NCI-H526 treated with DMSO at 0.1 percent for 48 hours (cell line): ENCODE data around the gene TLCD3A.
"Not testable (repeated sequence)": the region's sequence is repeated elsewhere in the genome, so short reads cannot be mapped to it uniquely, and the experiment has no call there.

ENCODE experiments used
- DNase-seq: peaks from one replicate; lab custom pipeline; 2025; lab: John Stamatoyannopoulos, UW

Gene TLCD3A

DNA sequence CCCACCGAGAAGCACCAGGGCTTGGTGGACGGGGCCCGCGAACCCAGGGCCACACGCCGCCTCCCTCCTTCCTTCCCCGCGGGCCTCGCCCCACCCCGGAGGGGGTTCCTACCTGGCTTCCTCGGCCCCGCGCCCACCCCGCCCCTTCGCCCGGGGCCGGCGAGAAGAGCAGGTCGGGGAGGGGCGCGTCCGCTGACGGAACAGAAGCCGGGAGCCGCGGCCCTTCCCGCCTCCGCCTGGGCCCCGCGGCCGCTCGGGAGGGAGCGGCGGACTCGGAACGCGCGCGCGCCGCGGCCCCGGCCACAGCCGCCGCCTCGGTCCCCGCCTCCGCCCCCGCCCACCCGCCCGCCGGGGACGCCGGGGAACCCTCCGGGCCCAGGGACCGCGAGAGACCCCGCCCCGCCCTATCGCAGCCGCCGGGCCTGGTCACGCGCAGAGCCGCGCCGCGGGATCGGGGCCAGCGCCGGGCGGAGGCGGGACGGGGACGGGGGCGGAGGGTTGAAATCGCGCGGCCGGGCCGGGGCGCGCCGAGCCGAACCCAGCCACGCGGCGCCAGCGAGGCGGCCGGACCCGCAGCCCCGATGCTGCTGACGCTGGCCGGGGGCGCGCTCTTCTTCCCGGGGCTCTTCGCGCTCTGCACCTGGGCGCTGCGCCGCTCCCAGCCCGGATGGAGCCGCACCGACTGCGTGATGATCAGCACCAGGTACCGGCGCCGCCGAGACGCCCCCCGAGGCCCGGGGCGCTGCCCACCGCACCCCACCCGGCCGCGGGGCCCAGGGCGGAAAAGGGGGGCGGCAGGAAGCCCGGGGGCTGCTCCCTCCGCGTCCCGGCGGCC, at the start of gene TLCD3A:
Gene TLCD3A (plus strand): TSS at position 530 of the 835 bp plus-strand sequence. CDS start 52 bp downstream, at position 582.
- DNase-seq, result no peak

DNA sequence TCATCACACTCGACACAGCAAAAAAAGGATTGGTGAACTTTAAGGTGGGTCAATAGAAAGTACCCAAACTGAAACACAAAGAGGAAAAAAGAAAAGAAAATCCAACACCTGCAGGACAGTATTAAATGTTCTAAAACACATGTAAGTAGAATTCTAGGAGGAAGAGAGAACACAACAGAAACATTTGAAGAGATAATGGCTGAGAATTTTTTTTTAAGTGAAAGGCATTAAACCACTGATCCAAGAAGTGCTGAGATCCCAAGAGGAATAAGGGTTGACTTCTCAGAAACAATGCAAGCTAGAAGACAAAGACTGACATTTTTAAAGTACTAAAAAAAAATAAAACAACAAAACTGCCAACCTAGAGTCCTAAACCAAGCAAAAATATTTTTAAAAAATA, 49.4 kb upstream of the TLCD3A start:
- DNase-seq, result no peak

DNA sequence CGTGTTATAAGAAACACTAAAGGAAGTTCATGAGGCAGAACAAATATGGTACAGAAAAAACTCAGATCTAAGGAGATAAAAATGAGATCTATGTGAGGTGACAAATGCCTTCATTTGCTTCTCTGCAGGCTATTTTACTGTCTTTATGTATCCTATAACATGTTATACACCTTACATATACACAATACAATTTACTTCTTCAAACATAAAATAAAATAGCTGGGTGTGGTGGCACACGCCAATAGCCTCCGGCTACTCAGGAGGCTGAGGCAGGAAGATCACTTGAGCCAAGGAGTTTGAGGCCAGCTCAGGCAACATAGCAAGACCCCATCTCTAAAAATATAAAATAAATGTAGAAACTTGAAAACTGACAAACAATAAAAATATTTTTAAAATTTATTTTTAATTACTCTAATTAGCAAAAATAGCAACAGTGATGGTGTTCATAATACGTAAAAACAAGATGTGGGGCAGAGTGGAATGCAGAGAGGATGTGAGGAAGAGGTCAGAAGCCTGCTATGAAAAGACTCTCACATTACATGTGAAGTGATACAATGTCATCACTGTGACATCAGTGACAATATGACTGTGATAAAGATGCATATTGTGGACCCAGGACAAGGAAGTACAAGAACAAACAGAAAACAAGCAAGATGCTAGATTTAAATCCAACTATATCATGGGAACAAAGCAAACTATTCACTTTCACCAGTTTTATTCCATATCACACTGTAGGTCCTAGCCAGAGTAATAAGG, 48.7 kb upstream of the TLCD3A start:
- DNase-seq, result no peak

- DNase-seq, result no peak
Observed at GRCh38 chr17:685006-685405, 47.4 kb upstream of the TLCD3A start.

GRCh38 chr17:688100-688989, 44.1 kb upstream of the TLCD3A start:
- DNase-seq, result no peak

GRCh38 chr17:689556-690275, 42.7 kb upstream of the TLCD3A start:
- DNase-seq, result no peak

DNA sequence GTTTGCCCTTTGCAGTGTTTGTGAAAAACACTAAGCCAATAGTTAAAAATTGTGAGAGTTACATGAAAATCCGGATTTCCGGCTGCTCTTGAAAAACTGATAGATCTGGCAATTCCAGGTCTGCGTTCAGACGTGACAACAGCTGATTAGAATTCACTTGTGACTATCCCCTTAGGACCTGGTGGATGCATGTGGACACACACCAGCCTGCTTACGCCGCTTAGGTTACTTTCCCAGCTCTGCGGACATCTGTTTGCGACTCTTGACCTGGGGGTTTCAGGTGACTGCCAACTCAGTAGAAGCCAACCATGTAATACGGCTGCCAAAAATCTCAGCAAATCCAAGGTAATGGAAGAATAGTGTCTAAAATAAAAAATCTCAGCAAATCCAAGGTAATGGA, 42.0 kb upstream of the TLCD3A start:
- no peak for DNase-seq

GRCh38 chr17:691423-691822, 41.0 kb upstream of the TLCD3A start:
- DNase-seq, result no peak

DNA sequence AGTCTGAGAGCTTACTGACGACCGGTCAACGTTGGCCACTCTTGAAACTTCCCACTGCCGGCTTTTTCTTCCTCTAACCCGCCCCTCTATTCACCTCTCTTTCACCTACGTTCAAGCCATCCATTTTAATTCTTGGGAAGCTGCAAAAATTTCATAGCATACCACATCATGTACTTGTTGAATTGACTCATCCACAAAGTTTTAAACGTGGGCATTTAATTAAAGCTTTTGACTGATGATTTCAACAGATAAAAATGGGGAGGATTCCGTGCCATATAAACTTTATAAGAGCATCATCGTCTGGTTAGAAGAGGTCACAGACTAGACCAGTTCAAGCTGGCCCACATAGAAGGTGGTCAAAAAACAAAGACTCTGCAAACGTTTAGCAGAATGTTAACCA, 40.3 kb upstream of the TLCD3A start:
- DNase-seq, result no peak

- no peak for DNase-seq
Observed at GRCh38 chr17:693791-694638, 38.4 kb upstream of the TLCD3A start.

- no peak for DNase-seq
Observed at GRCh38 chr17:696369-696768, 36.0 kb upstream of the TLCD3A start.

- no peak for DNase-seq
Observed at GRCh38 chr17:697682-698081, 34.7 kb upstream of the TLCD3A start.

DNA sequence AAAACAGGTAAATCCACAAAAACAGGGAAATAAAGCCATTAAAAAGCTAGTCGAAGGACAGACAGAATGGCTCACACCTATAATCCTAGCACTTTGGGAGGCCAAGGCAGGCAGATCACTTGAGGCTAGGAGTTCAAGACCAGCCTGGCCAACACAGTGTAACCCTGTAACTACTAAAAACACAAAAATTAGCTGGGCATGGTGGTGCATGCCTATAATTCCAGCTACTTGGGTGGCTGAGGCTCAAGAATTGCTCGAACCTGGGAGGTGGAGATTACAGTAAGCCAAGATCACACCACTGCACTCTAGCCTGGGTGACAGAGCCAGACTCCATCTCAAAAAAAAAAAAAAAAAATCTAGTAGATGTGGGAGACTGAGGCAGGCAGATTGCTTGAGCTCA, 34.3 kb upstream of the TLCD3A start:
- DNase-seq, result not testable (repeated sequence)

- DNase-seq, result no peak
Observed at GRCh38 chr17:699345-699744, 33.1 kb upstream of the TLCD3A start.

DNA sequence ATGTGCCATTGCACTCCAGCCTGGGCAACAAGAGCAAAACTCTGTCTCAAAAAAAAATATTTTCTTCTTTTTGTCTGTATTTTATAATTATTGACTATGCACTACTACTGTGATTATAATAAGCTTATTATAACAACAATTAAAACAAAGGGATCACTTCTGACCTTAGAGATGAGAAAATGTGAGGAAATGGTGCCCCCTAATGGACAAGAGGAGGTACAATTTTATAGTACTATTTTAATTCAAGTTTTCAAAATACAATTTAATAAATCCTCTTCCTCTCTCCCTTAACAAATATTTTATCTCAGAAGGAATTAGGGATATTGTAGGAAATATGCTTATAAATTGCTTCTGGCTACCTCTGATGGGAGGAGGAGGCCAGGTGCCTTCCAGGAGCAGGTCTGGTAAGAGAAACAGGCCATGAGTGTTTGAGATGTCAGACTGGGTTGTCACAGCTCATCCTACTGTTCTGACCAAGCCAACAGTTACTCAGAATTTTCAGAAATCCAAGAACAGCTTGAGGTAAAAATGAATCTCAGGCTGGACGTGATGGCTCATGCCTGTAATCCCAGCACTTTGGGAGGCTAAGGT, 31.8 kb upstream of the TLCD3A start:
- DNase-seq, result no peak

DNA sequence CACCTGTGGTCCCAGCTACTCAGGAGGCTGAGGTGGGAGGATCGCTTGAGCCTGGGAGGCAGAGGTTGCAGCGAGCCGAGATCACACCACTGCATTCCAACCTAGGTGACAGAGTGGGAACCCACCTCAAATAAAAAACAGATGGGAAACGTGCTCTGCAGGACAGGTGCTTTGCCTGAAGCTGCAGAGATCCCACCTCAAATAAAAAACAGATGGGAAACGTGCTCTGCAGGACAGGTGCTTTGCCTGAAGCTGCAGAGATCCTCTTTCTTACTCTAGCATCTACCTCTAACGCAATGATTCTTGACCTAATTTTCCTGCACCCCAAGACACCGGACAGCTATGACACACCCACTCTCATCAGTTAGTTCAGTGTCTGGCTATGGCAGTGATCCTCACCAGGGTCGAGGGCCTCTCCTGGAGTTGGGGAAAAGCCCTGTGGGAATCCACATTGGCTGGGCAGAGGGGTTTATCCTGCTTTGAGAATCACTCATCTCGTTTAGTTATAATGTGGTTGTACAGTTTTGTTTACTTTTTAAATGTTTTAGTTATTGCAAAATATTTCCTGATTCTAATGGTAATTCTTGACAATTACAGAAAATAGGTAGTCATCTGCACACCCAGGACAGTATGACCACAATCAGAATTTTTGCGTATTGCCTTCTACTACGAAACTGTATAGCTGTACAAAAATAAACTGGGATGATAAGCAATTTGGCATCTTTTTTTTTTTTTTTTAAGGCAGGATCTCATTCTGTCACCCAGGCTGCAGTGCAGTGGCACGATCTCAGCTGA, 29.1 kb upstream of the TLCD3A start:
- DNase-seq, result no peak

- DNase-seq, result no peak
Observed at GRCh38 chr17:704111-704864, 28.1 kb upstream of the TLCD3A start.

DNA sequence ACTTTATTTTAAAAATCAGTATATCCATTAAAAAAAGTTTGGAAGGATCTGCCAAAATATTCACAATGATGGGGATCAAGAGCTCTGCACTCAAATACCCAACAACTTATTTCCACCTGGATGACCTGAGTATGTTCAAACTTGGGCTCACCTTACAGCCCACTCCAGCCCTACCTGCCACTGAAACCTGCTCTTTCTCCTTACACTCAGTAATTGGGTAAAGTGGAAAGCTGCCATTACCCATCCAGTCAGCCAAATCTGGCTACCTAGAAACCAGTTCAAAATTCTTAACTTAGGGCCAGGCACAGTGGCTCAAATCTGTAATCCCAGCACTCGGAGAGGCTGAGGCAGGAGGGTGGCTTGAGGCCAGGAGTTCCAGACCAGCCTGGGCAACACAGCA, 27.4 kb upstream of the TLCD3A start:
- no peak for DNase-seq

DNA sequence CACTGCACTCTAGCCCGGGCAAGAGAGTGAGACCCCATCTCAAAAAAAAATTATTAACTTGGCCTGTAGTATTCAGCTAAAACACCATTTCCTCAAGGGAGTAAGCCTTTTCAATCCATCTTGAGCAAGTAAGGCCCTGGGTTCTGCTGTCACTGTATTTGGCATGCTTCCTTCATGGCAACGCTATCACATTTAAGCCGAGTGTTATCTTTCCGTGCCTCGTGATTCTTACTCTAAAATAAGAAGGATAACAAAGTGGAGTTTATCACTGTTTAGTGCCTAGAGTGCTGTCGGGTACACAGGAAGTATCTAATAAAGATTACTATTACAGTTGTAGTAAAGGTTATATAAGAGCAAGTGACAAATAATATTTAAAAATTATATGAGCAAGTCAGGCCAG, 26.5 kb upstream of the TLCD3A start:
- no peak for DNase-seq
